ENCODE results near the gene PAK5.
A peak's percentile ranks its signal among the peaks of the same experiment; 100 is the strongest.

The PAK5 gene

GRCh38 chr20:9517297-9518162 is 321.3 kb downstream of the PAK5 start:
- DNase-seq (ENCODE audit: low read depth): no peak
- no peak overlapping the region for H3K4me3 ChIP-seq (replicated peaks; ENCODE audit: low read depth, low read length)
- TF ChIP-seq, protein P1, sequence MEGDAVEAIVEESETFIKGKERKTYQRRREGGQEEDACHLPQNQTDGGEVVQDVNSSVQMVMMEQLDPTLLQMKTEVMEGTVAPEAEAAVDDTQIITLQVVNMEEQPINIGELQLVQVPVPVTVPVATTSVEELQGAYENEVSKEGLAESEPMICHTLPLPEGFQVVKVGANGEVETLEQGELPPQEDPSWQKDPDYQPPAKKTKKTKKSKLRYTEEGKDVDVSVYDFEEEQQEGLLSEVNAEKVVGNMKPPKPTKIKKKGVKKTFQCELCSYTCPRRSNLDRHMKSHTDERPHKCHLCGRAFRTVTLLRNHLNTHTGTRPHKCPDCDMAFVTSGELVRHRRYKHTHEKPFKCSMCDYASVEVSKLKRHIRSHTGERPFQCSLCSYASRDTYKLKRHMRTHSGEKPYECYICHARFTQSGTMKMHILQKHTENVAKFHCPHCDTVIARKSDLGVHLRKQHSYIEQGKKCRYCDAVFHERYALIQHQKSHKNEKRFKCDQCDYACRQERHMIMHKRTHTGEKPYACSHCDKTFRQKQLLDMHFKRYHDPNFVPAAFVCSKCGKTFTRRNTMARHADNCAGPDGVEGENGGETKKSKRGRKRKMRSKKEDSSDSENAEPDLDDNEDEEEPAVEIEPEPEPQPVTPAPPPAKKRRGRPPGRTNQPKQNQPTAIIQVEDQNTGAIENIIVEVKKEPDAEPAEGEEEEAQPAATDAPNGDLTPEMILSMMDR (IDR thresholded peaks at IDR 0.05; ENCODE audit: low read length, missing control alignments): no peak

DNA sequence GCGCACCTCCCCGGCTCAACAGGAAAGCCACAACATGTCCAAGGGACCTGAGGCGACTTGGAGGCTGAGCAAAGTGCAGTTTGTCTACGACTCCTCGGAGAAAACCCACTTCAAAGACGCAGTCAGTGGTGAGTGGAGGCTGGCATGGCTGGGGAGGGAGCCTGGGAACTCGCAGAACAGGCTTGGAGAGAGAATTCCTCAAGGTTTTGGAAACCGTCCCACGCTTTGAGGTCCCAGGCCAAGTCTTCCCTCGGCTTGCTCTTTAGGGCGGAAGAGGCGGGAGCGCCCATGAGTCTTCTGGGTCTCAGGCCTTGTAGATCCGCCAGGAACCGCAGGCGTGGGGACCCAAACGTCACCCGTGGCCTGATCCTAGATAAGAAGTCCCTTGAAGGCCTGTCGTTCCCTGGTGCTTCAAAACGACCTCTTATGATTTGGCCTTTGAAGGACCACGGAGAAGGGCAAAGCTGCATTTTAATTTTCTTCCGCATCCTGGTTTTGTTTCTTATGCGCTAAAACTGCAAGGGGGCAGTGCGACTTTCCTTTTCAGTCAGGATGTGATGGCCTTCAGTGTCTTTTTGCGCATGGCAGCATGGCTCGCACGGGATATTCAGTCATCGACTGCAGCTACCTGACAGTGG is 322.5 kb downstream of the PAK5 start:
- TF ChIP-seq, protein P1 (IDR thresholded peaks at IDR 0.05; ENCODE audit: low read length, missing control alignments): no peak
- no peak overlapping the region for H3K4me3 ChIP-seq (replicated peaks; ENCODE audit: low read depth, low read length)
- DNase-seq (ENCODE audit: low read depth): no peak

DNA sequence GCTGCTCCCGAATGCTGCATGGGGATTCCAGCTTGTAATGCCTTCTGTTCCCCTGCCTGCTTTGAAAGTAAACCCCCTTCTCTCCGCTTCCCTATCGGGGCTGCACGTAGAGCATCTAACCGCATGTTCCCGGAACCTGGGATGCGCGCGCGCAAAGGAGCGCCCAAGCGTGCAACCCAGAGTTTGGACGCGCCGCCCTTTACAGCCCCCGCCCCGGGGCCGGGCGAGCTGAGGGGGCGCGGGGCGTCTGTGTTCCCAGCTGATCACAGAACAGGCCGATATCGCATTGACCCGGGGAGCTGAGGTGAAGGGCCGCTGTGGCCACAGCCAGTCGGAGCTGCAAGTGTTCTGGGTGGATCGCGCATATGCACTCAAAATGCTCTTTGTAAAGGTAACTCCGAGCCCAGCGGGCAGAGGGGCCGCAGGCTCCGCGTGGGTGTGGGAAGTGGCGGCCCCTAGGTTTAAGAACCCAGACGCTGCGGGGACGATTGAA is 323.1 kb downstream of the PAK5 start:
- DNase-seq (ENCODE audit: low read depth): no peak
- TF ChIP-seq, protein P1 (IDR thresholded peaks at IDR 0.05; ENCODE audit: low read length, missing control alignments): no peak
- H3K4me3 ChIP-seq (replicated peaks; ENCODE audit: low read depth, low read length): no peak overlapping the region

- no peak for DNase-seq (ENCODE audit: low read depth)
- no peak overlapping the region for H3K4me3 ChIP-seq (replicated peaks; ENCODE audit: low read depth, low read length)
- TF ChIP-seq, protein P1 (IDR thresholded peaks at IDR 0.05; ENCODE audit: low read length, missing control alignments): no peak
Measured at GRCh38 chr20:9515214-9515585, 323.7 kb downstream of the PAK5 start.

- DNase-seq (ENCODE audit: low read depth): peak; percentile 4
- TF ChIP-seq, protein P1 (IDR thresholded peaks at IDR 0.05; ENCODE audit: low read length, missing control alignments): no peak
- H3K4me3 ChIP-seq (replicated peaks; ENCODE audit: low read depth, low read length): no peak within 1 kb of the TSS
Measured at GRCh38 chr20:9514461-9515213, 324.2 kb downstream of the PAK5 start, which contains the start of gene LAMP5. LAMP5 (plus strand) TSS chr20:9514590; CDS start chr20:9514853, 263 bp downstream.

- TF ChIP-seq, protein P1 (IDR thresholded peaks at IDR 0.05; ENCODE audit: low read length, missing control alignments): no peak
- H3K4me3 ChIP-seq (replicated peaks; ENCODE audit: low read depth, low read length): no peak overlapping the region
- no peak for DNase-seq (ENCODE audit: low read depth)
Measured at GRCh38 chr20:9514072-9514460, 324.8 kb downstream of the PAK5 start.

Measured in fibroblast of pulmonary artery (primary cell).